AG08396 (cell line): Measurements from ENCODE around the gene CDH4.

Experiments used
- DNase-seq: peaks from one replicate; pipeline ENCODE4 v3.0.0; 2012; ENCODE audit warnings: low spot score, mixed read lengths

The CDH4 gene

DNA sequence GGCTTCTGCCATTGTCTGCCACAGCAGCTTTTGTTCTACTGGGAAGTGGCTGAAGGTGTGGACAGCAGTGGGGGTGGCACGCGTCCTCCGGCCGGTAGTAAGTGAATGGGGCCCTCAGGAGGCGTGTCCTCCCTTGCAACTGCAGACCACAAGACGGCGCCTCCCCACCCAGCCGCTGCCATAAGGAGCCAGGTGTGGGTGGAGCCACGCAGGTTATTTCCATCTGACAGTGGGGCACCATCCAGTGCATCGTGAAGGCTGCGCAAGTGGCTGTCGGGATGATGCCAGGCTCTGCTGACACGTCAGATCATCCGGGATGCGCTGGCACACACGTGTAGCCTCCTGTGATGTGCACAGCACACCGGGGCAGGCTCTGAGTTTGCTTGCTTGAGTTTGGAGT is 379.7 kb downstream of the CDH4 start:
- DNase-seq: no peak

DNA sequence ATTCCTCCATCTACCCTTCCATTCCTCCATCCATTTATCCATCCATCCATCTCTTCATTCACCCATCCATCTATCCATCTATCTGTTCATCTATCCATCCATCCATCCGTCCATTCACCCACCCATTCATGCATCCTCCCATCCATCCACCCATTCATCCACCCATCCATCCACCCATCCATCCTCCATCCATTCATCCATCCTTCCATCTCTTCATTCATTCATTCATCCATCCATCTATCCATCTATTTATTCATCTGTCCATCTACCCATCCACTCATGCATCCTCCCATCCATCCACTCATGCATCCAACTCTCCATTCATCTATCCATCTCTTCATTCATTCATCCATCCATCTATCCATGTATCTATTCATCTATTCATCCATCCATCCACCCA is 380.9 kb downstream of the CDH4 start:
- no peak for DNase-seq

DNA sequence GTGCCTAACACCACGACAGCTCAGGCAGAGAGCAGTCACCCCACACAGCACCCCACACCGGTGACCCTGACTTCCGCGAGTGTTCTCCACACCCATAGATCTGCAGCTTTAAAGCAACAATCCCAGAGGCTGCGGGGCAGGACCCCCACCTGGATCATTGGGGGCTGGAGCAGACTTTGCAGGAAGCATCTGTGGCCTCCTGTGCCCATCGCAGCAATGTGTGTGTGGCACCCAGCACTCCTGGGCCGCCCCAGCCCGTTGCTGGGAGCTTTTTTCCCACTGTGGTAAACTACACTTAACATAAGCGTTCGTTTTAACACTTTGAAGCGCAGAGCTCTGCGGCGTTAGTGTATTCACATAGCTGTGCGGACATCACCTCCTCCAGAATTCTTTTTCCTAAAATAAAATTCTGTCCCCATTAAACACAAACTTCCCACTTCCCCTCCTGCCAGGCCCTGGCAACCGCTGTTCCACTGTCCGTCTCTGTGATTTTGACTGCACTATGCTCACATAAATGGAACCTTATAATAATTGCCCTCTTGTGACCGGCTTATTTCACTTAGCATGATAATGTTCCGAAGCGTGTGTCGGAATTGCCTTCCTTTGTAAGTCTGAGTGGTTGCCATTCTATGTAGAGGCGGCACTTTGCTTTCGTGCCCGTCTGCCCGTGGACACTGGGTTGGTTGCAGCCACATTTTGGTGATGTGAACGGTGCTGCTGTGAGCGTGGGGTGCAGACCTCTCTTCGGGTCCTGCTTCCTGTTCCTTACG is 382.5 kb downstream of the CDH4 start:
- DNase-seq: no peak

DNA sequence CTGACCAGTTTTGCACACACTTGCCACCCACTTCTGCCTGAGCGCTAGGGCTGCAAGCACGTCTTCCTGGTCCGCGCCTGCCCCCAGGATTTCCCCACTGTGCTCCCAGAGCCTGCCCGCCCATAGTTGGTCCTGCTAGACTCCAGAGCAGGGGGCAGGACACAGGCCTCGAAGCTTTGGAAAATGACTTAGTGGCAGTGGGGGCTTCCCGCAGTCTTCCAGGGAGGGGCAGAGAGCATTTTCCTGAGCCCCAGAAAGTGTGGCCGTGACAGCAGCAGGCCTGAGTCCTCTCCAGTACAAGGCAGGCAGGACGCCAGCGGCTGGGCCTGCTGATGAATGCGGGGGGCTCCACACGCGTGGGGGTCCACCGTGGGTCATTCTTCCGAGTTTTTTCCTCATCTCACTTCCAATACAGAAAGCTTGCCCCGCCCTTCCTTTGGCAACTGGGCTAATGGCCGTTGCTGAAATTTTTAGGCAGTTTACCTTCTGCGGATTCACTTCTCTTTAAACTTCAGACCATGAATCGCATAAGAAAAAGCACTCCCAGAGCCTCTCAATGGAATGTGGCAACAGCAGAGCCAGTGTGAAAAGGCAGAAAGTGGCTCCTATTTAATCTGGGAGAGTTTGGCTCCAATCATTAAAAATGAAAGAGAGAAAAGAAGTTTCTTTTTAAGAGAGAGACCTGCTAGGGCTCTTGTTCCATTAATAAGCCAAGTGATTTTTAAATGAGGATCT is 383.8 kb downstream of the CDH4 start:
- DNase-seq: no peak

DNA sequence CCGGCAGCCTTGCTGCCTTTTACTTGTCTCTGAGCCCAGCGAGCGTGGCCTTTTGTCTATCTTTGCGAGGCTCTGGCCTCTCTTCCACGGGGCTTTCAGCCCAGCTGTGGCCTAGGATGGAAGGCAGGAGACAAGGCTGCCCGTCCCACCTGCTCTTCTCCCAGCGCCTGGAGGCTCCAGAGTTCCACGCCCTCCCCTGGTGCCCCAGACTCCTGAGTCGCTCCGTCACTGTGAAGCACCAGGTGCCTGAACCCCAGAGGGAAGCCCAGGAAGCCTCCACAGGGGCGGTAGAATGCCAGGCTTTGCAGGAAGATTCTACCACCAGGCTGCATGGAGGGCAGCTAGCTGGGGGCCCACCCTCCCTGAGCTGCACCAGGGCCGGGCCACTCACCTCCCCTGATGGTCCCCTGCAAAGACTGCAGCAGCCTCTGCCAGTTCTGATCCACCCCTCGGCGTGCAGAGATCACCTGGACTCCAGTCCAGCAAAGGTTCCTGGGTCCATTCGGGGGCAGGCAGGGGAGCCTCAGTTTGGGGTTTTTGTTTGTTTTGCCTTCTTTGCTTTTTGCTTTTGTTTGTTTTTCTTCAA is 384.6 kb downstream of the CDH4 start:
- DNase-seq: no peak

DNA sequence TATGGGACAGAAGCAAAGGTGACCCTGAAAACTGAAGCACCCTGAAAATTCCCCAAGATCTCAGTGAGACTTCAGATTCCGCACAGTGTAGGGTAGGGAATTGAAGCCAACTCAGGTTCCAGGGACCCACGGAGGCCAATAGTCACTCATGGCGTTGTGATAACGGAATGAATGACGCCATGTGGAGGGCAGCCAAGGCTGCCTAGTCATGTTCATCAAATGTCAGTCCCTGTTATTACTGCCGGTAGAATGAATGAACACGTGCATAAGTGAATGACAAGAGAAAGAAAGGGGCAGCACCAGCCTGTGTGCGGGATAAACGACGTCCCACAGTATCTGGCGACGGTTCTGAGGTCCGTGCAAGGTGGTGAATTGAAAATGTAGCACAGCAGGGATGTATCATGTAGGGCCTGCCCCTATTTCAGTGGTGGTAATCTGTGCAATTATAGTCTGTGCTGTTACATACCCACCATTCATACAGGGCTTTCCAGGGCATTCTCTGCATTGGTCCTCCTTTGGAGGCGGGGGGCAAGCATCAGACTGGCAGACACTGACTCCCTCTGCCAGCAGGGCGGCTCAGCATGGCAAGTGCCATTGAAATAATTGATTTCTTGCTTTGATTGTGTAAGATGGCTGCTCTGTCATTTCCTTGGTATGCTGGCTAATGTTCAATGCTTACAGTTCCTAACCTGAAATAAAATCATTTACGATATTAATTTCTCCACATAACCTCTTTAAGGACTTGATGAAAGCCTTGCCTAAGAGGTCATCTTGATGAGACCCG is 386.9 kb downstream of the CDH4 start:
- DNase-seq: peak; percentile 63

DNA sequence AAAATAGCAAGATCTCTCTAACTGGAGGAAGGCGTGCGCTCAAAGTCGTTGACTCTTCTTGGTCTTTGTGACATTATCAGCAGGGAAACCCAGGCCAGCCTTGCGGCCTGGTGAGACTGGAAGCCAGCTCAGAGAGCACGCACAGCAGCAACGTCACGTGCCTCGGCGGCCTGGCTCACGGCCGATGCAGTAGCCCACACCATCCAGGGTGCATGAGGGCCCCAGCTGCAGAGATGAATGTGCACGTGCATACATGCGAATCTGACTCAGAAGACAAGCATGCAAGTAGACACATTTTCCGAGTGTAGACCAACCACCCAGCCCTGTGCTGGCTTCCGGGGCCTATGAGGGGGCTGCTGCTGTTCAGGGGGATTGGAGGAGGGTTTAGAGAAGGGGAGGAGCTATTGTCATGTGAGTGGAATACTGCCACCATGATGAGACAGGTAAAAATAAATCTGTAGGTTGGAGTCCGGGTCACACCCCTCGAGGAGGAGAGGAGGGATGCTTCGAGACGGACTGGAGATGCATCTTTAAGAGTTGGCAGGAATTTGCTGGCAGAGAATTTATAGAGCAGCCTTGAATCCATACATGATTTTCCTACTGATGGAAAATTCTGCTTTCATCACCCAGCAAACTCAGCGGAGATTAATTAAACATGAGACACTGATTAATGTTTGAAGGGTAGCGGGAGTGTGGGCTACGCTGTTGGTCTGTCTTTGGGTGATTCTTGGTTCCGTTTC is 388.2 kb downstream of the CDH4 start:
- no peak for DNase-seq

DNA sequence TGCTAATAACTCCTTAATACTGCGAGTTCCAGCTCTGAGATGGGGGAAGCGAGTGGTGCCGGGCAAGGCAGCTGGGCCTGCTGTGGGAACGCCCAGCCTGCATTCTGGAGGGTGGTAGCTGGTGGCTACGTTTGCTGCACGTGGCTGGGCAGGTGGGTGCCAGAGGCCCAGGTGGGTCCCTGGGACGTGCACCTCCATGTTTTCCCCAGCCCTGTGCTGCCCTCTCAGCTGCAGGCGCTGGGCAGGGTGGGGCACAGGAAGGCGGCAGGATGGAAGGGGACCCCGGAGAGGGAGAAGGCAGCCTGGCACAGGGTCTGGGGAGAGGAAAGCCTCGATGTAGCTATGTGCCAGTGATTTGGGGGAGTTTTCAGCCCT is 388.8 kb downstream of the CDH4 start:
- DNase-seq: no peak

DNA sequence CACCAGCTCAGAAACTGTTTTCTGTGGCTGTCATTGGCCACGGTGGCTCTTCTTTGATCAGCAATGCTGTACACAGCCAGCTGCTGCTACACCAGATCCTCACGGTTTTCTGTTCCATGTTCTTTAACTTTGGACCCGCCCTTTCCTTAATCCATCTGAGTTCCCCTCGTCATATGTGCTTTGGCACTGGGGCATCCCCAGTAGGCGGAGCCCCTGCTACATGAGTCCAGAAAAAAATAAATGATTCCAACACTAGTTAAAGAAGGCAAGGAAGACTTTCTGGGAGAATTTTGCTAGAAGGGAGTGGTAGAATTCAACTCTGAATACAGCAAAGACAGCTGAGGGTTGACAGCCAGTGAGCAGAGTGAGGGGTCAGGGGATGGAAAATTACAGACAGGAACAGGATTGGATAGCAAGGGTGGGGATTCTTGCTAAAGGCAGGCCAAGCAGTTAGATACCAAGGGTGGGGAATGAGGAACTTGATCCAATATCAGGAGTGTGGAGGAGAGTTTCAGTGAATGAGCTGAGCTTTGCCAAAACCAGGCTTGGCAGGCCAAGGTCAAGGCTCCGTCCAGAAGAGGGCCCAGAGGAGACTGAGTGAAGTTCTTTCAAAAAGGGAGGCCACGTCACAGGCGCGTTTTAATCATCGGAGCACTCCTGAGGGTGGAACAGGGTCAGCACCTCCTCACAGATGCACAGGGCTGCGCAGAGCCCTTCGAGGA is 391.8 kb downstream of the CDH4 start:
- no peak for DNase-seq

DNA sequence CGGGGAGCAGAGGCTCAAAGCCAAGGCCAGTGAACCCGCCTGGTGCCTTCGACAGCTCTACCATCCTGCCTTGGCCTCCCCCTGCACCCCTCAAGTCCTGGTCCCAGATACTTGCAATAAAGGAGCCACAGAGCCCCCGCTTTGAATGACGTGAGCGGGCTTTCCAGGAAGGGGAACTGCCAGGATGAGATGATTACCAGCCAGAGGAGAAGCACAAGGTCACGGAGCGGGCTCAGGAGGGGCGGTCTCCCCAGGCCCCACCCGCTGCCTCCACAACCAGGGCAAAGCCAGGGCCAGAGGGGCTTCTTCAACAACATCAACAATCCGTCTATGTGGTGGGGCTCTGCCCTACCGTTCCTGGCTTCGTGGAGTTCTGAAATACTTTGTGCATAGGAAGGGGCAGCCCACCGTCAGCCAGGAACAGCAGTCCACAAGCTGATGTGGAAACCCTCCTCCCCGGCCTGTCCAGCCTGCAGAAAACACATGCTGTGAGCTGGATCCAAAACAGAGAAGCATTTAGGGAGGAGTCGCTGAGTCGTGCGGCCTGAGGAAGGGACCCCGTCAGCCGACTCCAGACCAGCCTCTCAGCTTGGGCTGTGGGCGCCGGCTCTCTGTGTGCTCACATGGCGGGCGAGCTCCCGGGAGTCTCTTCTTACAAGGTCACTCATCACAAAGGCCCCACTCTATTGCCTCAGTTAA is 392.5 kb downstream of the CDH4 start:
- DNase-seq: no peak

DNA sequence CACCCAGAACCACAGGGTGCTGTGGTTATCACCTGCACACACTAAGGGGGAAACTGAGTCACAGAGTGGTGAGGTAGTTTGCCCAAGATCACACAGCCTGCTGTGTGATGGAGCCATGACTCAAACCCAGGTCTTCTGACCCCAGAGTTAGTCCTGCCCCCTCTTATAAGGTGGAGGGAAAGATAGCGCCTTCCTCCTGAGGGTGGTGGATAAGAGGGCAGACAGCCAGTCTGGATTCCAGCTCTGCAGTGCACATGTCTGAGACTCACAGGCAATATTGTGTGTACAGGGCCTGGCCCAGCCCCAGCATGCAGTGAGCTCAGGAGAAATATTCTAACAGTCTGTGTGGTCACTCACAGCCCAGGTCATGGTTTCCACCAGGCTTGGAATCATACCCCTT is 393.7 kb downstream of the CDH4 start:
- DNase-seq: no peak

DNA sequence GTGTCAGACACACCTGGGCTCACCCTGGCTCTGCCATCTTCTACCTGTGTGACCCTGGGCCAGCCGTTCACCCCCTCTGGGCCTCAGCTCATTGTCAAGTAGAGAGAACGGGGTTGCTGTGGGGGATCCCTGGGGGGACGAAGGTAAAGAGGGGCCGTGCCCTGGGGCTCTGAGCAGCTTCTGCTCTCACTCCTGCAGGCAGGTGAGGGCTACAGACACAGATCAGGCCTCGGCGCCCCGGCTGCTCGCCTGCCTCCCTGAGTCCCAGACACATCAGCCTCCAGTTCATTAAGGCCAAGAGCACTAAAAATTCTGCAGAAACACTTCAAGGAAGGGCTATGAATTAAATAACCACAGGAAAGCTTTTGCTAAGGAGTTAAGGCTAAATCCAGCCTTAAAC is 394.4 kb downstream of the CDH4 start:
- no peak for DNase-seq

DNA sequence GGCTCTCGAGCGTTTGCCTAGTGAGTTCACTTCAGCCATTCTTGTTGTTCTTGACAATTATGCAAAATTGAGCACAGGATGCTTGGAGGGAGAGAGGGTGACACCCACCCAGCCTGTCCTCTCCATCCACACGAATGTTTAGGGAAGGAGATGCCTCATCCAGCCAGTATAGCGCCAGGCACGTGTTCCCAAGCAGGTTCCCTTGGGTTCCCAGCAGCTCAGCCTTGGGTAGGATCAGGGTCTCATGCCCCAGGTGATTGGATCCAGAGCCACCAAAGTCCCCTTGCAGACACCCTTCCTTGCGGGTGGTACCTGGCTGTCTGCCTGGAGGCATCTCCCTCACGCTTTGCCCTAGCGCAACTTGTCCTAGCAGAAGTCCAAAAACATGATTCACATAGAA is 394.9 kb downstream of the CDH4 start:
- no peak for DNase-seq

DNA sequence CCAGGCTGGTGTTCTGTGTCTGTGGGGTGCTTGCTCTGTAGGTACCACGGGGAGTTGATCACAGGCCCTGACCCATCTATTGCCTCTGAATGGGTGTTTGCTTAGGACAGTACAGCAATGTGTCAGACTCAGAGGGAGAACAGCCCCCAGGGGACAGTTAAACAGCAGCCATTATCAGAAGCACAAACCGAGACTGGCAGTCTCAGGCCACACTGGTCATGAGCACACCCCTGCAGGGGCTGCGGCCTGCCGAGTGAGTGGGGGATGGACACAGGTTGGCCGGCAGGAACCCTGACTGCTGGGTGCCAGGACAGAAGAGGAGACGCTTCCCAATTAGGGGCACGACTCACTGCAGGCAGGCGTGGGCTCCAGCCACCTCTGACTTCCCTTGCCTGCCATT is 395.6 kb downstream of the CDH4 start:
- DNase-seq: no peak

DNA sequence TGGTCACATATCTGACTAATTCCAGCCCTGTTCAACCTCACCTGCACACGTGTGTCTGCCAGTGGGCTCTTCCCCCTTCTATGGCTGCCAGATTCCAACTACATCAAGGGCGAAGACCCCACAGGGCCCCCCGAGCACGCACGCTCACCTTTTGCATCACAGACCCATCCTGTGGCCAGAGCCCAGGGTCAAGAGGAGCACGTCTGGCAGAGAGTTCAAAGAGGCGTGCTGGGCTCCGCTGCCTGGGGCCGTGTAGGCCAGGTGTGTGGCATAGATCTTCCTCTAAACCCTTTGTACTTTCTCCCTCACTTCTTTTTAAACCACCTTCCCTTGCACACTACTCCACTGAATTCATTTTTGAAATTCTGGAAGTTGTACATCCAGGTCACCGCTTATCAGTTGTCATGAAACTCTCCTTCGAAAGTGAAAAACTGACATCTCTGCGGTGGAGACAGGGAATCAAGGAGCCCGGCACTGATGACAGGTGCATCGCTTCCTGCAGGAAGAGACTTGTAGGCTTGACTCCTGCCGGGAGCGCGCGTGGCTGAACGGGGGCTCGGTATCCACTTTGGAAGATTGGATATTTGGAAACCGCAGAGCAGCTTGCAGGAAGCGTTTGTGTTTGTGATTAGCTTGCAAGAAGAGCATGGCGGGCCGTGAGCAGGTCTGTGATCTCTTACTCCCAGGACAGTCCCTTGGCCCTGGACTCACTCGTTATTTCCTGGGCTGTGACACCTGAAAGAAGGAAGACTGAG is 397.2 kb downstream of the CDH4 start:
- no peak for DNase-seq

DNA sequence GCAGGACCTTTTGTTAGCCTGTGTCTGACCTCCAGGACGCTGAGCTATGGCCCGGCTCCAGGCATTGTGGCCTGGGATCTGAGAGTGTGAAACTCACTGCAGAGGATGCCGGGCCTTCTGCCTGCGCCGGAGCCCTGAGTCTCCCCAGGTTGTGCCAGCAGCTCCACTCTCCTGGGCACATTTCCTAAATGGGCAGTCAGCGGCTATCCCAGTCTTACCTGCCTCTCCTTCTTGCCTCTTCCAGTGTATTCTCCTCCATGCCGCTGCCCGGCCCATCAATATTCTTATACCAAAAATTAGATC is 397.8 kb downstream of the CDH4 start:
- no peak for DNase-seq

DNA sequence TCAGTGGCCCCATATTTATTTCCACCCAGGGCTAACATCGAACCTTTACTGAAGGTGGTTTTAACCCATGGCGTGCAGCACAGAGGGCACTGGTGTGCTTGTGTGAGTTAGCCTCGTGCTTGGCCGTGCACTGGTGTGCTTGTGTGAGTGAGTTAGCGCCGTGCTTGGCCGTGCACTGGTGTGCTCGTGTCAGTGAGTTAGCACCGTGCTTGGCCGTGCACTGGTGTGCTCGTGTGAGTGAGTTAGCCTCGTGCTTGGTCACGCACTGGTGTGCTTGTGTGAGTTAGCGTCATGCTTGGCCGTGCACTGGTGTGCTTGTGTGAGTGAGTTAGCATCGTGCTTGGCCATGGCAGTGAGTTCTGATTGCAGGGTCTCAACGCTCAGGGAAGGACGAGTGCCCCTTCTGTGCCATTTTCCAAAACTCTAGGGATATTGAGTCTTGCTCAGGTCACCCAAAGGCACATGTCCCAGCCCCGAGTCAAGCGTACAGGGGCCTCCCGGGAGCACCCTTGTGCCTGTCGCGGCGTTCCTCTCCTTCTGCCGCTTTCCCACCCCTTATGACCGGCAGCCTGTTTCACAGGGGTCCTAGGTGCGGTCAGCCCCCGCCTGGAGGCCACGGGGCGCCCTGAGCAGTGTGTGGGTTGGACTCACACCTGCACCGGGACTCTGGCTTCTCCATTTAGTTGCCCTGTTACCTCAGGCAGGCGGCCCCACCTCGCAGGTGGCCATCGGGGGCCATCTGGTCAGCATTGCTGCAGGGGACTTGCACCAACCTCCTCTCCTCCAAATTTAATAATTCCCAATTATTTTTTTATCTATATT is 399.1 kb downstream of the CDH4 start:
- no peak for DNase-seq

DNA sequence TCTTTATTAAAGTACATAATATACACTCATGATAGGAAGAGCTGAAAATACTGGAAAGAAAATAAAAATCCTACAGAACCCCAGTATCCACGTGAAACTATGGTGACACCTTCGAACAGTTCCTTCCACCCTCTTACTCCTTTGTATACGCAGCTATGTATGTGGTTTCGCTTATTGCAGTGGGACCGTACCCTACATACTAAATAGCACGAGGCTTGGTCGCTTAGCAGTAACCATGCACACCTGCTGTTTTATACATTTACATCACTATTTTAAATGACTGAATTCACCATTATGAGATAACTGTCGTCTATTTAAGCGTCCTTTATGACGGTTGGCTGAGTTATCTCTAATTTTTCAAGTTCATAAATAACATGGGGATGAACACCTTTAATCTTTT is 400.1 kb downstream of the CDH4 start:
- DNase-seq: no peak

DNA sequence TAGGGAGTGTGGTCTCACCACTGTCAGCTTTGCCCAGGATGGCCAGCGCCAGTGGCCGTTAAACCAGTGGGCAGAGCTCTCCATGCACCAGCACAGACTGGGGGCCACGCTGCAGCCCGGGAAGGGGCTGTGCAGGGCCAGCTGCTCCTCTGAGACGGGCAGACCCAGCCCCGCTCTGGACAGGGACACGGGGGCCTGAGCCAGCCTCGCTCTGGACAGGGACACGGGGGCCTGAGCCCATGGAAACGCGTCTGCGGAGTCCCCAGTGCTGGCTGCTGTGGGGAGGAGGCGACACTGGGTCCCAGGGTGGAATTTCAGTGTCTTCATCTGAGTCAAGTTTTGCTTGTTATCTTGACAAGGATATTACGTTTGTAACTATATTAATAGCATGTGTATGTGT is 402.7 kb downstream of the CDH4 start:
- no peak for DNase-seq
